Astrocyte of the spinal cord (primary cell): ENCODE results near the gene OR3A2.
"Not testable (repeated sequence)": the region's sequence is repeated elsewhere in the genome, so short reads cannot be mapped to it uniquely, and the experiment has no call there.

Source experiments
- DNase-seq: peaks from one replicate; pipeline ENCODE4 v3.0.0; 2011; ENCODE audit warnings: low read depth, low spot score
- H3K4me3 ChIP-seq: 2 replicates; pipeline ENCODE4 v1.5.1; 2011; ENCODE audit warnings: low read depth, mild to moderate bottlenecking, low read length, moderate library complexity
- in situ Hi-C: cut with HindIII; loops from 2 replicates; pipeline ENCODE4 v1.10.0; 2017; ENCODE audit warnings: low sequenced_read_pairs
- TF ChIP-seq, protein P1 (sequence below): IDR thresholded peaks from 2 replicates; pipeline ENCODE4 v1.5.1; 2012; ENCODE audit warnings: low read depth, mild to moderate bottlenecking, low read length, inconsistent platforms

Gene OR3A2

DNA sequence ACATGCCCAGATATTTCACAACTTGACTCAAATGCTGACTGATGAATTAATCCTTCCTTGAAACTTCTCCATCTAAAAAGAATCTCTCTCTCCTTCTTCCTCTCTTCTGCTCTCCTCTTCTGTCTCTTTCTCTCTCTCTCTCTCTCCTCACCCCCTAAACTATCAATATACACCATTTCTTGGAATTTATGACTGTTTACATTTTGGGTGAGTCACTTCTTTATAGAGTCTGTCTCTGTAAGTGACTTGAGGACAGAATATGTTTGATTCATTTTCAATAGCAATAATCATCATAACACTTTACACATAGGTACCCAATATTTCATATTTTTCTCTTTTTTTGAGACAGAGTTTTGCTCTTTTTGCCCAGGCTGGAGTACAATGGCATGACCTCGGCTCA, 103.2 kb downstream of the OR3A2 start:
- TF ChIP-seq, protein P1, sequence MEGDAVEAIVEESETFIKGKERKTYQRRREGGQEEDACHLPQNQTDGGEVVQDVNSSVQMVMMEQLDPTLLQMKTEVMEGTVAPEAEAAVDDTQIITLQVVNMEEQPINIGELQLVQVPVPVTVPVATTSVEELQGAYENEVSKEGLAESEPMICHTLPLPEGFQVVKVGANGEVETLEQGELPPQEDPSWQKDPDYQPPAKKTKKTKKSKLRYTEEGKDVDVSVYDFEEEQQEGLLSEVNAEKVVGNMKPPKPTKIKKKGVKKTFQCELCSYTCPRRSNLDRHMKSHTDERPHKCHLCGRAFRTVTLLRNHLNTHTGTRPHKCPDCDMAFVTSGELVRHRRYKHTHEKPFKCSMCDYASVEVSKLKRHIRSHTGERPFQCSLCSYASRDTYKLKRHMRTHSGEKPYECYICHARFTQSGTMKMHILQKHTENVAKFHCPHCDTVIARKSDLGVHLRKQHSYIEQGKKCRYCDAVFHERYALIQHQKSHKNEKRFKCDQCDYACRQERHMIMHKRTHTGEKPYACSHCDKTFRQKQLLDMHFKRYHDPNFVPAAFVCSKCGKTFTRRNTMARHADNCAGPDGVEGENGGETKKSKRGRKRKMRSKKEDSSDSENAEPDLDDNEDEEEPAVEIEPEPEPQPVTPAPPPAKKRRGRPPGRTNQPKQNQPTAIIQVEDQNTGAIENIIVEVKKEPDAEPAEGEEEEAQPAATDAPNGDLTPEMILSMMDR = no peak
- in situ Hi-C loops = no loop called here

DNA sequence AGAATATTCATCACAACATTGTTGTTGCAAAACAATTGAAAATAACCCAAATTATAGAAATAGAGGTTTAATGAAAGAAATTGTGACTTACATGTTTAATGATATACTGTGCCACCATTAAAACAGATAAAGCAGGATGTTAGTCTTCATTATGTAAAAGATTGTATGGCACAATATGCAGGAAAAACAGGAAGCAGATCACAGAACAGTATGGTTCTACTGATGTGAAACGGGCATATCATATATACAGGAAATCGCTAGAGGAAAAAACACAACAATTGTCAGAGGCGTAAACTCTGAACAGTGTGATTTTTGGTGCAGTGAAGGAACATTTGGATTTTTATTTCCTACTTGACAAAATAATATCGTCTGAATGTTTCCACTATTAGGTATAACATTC, 110.0 kb downstream of the OR3A2 start:
- no peak for DNase-seq
- TF ChIP-seq, protein P1 = no peak
- no peak overlapping the region for H3K4me3 ChIP-seq
- in situ Hi-C loops = no loop called here

More for the DNA sequence above, 103.2 kb downstream of the OR3A2 start:
- DNase-seq = no peak
- no peak overlapping the region for H3K4me3 ChIP-seq

DNA sequence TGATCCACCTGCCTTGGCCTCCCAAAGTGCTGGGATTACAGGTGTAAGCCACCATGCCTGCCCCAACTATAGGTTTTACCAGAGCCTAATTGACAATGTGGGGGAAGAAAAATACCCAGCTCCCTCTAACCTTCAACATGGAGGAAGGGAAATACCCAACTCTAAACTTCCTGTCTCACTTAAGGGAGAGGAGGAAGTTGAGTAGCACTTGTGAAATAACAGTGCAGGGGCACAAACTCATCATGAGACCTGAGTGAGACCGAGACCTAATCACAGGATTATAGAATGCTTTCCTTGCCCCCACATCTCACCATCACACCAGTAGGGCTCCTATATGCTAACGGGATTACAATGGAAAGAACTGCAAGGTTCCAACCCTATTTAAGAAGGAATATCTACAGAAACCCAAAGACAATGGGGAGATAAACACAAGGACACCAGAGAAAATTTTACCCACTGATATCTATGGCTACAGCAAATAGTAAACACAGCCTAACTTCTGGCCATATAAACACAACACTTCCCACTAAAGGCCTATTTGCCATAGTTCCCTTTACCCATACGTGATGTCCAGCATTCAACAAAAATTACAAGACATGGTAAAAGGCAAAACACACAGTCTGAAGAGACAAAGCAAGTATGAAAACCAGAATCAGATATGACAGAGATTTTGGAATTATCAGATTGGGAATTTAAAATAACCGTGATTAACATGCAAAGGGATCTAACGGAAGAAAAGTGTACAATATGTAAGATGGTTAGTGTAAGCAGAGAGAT, 114.8 kb downstream of the OR3A2 start:
- TF ChIP-seq, protein P1 = no peak
- no peak overlapping the region for H3K4me3 ChIP-seq
- in situ Hi-C loops = no loop called here
- DNase-seq = no peak

DNA sequence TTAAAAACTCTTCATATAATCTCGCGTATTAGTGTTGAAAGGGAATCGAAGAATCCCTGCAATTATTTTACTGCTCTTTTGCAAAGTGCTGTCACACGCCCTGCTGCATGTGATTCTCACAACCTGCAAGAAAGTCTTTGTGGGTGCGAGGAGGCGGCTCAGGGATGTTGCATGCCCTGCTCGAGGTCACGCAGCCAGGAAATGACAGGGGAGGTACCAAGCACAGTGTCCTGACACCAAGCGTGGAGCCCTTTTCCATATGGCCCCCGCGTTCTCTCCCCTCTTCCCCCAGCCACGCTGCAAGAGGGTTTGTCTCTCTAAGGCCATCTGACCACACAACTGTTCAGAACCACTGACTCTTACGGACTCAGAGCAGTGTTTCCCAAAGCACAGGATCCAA, 125.5 kb downstream of the OR3A2 start:
- in situ Hi-C loops = no loop called here
- TF ChIP-seq, protein P1 = no peak
- DNase-seq = no peak
- H3K4me3 ChIP-seq = no peak overlapping the region

DNA sequence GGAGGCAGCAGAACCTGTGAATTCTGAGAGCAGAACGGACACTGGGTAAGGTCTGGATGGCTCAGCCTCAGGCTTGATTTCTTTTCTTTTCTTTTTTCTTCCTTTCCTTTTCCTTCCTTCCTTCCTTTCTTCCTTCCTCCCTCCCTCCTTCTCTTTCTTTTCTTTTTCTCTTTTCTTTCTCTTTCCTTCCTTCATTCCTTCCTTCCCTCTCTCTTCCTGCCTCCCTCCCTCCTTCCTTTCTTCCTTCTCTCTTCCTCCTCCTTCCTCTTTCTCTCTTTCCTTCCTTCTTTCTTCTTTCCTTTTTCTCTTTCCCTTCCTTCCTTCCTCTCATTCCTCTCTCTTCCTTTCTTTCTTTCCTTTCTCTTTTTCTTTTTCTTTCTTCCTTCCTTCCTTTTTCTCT, 125.9 kb downstream of the OR3A2 start:
- H3K4me3 ChIP-seq = no peak overlapping the region
- in situ Hi-C loops = no loop called here
- TF ChIP-seq, protein P1 = no peak
- DNase-seq = no peak

DNA sequence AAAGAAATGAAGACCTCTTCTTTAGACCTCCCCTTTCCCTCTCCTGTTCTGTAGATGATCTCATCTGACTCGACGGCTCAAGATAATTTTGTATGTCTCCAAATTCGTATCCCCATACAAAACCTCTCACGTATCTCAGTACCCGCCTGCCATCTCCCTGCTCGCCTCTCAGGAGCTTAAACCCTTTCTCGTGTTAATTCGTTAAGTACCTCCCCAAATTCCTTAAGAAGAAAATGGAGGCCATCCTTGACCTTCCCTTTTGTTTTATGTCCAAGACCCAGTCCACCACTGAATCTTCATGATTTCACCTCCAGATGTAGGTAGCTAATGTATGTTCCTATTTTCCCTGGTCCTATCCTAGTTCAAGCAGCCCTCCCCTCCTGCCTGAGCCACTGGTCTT, 129.5 kb downstream of the OR3A2 start:
- in situ Hi-C loops = no loop called here
- no peak overlapping the region for H3K4me3 ChIP-seq
- TF ChIP-seq, protein P1 = no peak
- no peak for DNase-seq

DNA sequence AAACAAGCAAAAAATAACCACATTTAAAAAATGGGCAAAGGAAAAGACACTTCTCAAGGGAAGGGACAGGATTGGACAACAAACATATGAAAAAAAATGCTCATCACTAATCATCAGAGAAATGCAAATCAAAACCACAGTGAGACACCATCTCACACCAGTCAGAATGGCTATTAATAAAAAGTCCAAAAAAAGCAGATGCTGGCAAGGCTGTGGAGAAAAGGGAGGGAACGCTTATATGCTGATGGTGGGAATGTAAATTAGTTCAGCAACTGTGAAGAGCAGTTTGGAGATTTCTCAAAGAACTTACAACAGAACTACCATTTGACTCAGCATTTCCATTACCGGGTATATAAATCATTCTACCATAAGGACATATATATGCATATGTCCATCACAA, 137.1 kb downstream of the OR3A2 start:
- DNase-seq, in situ Hi-C loops, H3K4me3 ChIP-seq: not testable (repeated sequence)

DNA sequence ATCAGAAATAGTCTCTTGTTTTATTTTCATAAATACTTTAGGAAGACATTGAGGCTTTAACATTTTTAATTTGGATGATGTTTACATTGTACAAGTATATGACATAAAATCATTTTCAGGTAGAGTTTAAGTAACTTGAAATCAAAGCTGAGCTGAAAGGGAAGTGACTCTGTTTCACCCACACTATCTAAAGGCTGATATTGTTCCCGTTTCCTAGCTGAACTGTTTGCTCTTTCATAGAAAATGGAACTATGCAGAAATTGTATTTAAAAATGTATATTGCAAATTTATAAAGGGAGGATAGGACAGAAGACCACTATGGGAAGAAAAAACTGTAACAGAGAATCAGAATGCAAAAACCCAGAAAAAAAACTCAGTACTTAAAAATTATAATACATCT, 141.3 kb downstream of the OR3A2 start:
- in situ Hi-C loops, DNase-seq, H3K4me3 ChIP-seq: not testable (repeated sequence)

DNA sequence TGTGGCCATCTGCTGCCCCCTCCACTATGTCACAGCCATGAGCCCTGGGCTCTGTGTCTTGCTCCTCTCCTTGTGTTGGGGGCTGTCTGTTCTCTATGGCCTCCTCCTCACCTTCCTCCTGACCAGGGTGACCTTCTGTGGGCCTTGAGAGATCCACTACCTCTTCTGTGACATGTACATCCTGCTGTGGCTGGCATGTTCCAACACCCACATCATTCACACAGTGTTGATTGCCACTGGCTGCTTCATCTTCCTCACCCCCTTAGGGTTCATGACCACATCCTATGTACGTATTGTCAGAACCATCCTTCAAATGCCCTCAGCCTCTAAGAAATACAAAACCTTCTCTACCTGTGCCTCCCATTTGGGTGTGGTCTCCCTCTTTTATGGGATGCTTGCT, 145.1 kb downstream of the OR3A2 start:
- H3K4me3 ChIP-seq, DNase-seq, in situ Hi-C loops: not testable (repeated sequence)

DNA sequence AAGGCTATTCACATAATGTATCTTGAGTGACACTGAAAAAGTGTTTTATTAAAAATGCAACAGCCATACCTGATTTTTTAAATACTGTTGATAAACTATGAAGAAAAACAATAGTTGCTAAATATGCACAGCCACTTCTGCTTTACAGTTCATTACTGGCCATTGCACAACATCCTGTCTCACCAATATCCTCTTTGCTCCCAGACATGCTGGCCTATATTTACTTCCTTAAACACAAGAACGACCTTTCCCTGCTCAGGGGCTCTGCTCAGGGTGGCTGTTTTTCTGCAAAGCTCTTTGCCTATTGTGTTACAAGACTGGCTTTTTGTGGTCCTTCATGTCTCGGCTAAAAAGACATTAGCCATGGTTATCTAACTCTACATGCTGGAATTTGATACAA, 147.4 kb downstream of the OR3A2 start:
- DNase-seq, H3K4me3 ChIP-seq, in situ Hi-C loops: not testable (repeated sequence)

DNA sequence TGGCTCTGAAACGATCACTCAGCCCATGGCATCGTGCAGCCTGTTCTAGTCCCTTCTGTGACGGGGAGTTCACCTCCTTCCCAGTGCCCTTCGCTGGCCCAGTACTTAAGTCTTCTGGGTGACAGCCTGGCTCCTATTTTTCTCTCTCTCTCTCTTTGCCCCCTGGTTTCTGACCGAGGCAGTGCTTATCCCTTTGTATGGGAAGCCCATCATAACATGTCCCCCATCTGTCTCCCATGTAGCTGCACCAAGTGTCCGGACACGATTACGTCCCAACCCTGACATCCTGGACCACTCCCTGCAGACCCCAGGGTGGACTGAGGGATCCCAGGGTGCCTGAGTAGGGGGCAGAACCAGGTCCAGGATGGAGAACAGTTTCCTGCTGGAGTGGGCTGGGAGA, 153.8 kb downstream of the OR3A2 start:
- DNase-seq, H3K4me3 ChIP-seq, in situ Hi-C loops: not testable (repeated sequence)
